SW480 (cell line): ENCODE measurements around the gene EMX2.
"Not testable (repeated sequence)": the region's sequence is repeated elsewhere in the genome, so short reads cannot be mapped to it uniquely, and the experiment has no call there.

Source experiments
- DNase-seq: peaks from one replicate; pipeline ENCODE4 v3.0.0-alpha.2; 2016; ENCODE audit warnings: low spot score

Gene EMX2

GRCh38 chr10:117560942-117561341 lies 18.4 kb downstream of the EMX2 start:
- no peak for DNase-seq

GRCh38 chr10:117562220-117562619 lies 19.7 kb downstream of the EMX2 start:
- DNase-seq = no peak

GRCh38 chr10:117562896-117563737 lies 20.6 kb downstream of the EMX2 start:
- no peak for DNase-seq

- no peak for DNase-seq
Observed at GRCh38 chr10:117563780-117564179, 21.2 kb downstream of the EMX2 start.

GRCh38 chr10:117565068-117565467 lies 22.5 kb downstream of the EMX2 start:
- DNase-seq = no peak

GRCh38 chr10:117568334-117568733 lies 25.8 kb downstream of the EMX2 start:
- no peak for DNase-seq

- no peak for DNase-seq
Observed at GRCh38 chr10:117569610-117570390, 27.3 kb downstream of the EMX2 start.

- DNase-seq = no peak
Observed at GRCh38 chr10:117570880-117571279, 28.3 kb downstream of the EMX2 start.

GRCh38 chr10:117574498-117575146 lies 32.1 kb downstream of the EMX2 start:
- DNase-seq = no peak

GRCh38 chr10:117578490-117578889 lies 35.9 kb downstream of the EMX2 start:
- no peak for DNase-seq

GRCh38 chr10:117578999-117579590 lies 36.5 kb downstream of the EMX2 start:
- no peak for DNase-seq

- DNase-seq = no peak
Observed at GRCh38 chr10:117581961-117582360, 39.4 kb downstream of the EMX2 start.

- not testable (repeated sequence) for DNase-seq
Observed at GRCh38 chr10:117584831-117585230, 42.3 kb downstream of the EMX2 start.

GRCh38 chr10:117587036-117587435 lies 44.5 kb downstream of the EMX2 start:
- DNase-seq = no peak

- DNase-seq = no peak
Observed at GRCh38 chr10:117590101-117590875, 47.7 kb downstream of the EMX2 start.

GRCh38 chr10:117591043-117591442 lies 48.5 kb downstream of the EMX2 start:
- DNase-seq = no peak

- DNase-seq = no peak
Observed at GRCh38 chr10:117594722-117595121, 52.2 kb downstream of the EMX2 start.

GRCh38 chr10:117596706-117597105 lies 54.2 kb downstream of the EMX2 start:
- DNase-seq = no peak

- no peak for DNase-seq
Observed at GRCh38 chr10:117597216-117597615, 54.7 kb downstream of the EMX2 start.
